Loucy (cell line): ENCODE results near the gene GNB1L.

Experiments
- EZH2phosphoT487 ChIP-seq: fragments of 200-600 bp; IDR thresholded peaks from 2 replicates; pipeline ENCODE4 v1.6.1; 2018; ENCODE audit warnings: antibody characterized with exemption, mild to moderate bottlenecking, moderate library complexity, borderline replicate concordance
- TF ChIP-seq, protein P1 (sequence below): fragments of 200-600 bp; sonication (generic); conservative IDR thresholded peaks from 2 replicates; pipeline ENCODE4 v1.5.1; 2014; ENCODE audit warnings: mild to moderate bottlenecking, antibody characterized with exemption, low read length

DNA sequence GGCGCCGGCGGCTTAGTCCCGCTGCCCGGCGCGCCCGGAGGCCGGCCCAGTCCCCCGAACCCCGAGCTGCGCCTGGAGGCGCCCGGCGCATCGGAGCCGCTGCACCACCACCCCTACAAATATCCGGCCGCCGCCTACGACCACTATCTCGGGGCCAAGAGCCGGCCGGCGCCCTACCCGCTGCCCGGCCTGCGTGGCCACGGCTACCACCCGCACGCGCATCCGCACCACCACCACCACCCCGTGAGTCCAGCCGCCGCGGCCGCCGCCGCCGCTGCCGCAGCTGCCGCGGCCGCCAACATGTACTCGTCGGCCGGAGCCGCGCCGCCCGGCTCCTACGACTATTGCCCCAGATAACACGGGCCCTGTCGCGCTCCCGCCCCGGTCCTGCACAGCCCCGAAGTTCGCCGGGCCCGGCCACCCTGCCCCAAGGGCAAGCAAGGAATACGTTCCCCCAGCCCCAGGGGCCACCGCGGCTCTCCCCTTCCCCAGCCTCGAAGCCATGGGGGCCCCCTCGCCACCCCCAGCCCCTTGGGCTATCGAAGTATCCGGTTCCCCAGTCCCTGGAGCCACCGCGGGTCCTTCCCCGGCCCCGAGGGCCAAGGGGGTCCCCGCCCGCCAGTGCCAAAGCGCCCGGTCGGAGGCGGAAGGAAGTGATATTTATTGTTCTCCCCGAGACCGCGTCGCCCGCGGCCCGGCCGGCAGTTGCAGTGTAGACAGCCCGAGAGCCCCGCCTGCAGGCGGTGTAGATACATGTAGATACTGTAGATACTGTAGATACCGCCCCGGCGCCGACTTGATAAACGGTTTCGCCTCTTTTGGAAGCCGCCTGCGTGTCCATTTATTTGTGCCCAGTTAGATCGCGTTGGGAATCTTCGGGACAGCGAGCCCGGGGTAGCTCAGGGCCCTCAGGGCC lies 87.9 kb downstream of the GNB1L start:
- TF ChIP-seq, protein P1, sequence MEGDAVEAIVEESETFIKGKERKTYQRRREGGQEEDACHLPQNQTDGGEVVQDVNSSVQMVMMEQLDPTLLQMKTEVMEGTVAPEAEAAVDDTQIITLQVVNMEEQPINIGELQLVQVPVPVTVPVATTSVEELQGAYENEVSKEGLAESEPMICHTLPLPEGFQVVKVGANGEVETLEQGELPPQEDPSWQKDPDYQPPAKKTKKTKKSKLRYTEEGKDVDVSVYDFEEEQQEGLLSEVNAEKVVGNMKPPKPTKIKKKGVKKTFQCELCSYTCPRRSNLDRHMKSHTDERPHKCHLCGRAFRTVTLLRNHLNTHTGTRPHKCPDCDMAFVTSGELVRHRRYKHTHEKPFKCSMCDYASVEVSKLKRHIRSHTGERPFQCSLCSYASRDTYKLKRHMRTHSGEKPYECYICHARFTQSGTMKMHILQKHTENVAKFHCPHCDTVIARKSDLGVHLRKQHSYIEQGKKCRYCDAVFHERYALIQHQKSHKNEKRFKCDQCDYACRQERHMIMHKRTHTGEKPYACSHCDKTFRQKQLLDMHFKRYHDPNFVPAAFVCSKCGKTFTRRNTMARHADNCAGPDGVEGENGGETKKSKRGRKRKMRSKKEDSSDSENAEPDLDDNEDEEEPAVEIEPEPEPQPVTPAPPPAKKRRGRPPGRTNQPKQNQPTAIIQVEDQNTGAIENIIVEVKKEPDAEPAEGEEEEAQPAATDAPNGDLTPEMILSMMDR = peak; percentile 59
- no peak for TF ChIP-seq EZH2phosphoT487
